GM21447 (cell line): Measurements from ENCODE around the gene TRPV3.
"Not testable (repeated sequence)": the region's sequence is repeated elsewhere in the genome, so short reads cannot be mapped to it uniquely, and the experiment has no call there.

Experiments used
- ATAC-seq: cut with Tn5 transposase; IDR thresholded peaks from one replicate; pipeline ENCODE4 v1.9.1; 2021; ENCODE audit not compliant: unreplicated experiment

TRPV3 gene

DNA sequence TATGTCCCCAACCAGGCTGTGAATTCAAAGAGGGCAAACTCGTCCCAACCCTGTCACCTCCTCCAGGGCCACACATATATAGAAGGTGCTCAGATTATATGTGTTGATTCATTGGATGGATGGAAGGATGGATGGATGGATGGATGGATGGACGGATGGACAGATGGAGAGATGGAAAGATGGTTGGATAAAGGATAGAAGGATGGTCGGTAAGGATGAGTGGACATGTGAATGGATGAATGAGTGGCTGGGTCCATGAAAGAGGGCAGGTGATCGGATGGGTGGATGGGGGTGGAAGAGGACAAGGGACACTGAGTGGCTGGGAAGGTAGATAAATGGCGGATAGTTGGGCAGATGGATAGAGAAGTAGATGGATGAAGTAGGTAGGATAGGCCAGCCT is 30.1 kb downstream of the TRPV3 start:
- no peak for ATAC-seq

DNA sequence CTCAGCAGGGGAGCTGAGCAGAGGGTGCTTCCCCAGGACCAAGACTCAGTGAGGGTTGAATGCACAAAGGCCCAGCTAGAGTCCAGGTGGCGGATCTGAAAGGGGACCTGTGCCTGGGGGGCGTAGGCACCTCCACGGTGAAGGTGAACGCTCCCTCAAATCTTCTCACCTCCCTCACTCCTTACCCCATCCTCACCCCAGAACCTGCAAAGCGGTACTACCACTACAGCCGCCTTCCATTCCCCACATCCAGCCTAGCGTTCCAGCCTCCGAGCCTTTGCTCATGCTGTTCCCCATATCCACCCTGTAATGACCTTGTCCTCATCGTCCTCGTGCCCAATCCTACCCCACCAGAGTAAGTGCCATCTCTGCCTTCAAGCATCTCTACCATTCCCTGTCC is 30.6 kb downstream of the TRPV3 start:
- no peak for ATAC-seq

DNA sequence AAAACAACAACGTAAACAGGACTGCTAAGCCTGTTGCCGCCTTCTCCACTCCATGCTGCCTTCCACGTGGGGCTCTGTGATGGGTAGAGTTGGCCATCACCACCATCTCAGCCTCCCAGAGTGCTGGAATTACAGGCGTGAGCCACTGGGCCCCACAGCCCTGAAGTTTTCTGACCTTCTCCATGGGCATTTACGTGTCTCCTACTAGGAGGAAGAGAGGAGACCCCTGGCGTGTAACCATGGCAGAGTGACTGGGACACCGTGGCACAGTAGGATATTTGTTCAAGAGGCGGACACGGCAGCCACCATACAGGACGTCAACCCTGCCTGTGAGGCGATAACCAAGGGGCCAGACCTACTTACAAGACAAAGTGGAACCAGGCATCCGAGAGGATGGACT is 31.1 kb downstream of the TRPV3 start:
- no peak for ATAC-seq

DNA sequence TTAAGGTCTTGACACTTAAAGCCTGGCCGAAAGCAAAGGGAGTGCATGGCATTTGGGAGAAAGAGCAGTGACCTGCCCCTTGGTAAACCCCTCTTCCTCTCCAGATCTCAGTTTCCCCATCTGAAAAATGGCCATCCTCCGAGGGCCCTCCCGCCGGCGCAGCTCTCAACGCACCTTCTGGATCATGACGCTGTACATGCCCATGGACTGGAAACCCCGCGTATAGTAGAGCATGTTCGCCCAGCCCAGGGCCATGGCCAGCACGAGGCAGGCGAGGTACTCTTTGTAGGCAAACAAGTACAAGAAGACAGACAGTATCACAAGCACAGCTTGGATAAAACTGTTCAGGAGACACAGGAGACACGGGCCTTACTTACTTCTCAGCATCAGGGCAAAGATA is 33.6 kb downstream of the TRPV3 start:
- no peak for ATAC-seq

DNA sequence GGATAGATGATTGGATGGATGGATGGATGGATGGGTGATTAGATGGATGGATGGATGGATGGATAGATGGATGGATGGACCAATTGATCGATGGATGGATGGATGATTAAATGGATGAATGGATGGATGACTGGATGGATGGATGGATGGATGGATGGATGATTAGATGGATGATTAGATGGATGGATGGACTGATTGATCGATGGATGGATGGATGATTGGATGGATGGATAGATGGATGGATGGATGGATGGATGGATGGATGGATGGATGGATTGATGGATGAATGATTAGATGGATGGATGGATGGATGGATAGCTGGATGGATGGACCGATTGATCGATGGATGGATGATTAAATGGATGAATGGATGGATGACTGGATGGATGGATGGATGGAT is 38.1 kb downstream of the TRPV3 start:
- ATAC-seq: not testable (repeated sequence)

GRCh38 chr17:3514873-3515272 is 42.7 kb downstream of the TRPV3 start:
- no peak for ATAC-seq

GRCh38 chr17:3514167-3514566 is 43.4 kb downstream of the TRPV3 start:
- ATAC-seq: not testable (repeated sequence)

DNA sequence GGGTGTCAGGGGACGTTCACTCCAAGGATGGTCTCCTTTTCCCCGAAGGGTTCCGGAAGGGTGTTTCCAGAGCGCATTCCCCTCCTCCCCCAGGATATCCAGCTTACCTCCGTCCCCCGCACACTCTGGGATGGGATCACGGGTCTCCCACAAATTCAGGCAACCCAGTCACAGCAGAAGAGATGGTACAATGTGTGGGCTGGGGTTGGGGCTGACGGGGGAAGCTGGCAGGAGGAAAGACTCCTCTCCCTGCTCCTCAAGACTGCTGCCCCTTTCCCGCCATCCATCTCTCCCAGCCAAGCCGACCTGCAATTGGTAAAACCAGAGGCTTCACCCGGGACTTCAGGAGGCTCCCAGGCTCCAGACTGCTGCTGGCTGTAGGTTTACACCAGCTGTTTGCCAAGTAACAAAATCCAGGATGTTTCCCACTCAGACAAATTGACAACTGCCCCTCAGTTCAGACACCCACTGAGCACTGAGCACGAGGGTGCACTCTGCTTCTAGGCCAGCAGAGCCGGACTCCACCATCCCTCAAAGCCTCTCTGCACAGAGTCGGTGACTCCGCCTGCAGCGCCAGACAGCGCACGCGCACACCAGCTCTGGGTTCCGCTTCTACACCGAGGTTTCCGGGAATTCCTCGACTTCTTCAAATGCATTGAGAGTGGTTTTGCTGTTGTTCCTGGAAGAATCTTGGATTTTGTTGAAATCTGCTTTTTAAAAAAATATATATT is 44.1 kb downstream of the TRPV3 start:
- ATAC-seq: no peak

- no peak for ATAC-seq
Observed at GRCh38 chr17:3512505-3513171, 45.0 kb downstream of the TRPV3 start.

DNA sequence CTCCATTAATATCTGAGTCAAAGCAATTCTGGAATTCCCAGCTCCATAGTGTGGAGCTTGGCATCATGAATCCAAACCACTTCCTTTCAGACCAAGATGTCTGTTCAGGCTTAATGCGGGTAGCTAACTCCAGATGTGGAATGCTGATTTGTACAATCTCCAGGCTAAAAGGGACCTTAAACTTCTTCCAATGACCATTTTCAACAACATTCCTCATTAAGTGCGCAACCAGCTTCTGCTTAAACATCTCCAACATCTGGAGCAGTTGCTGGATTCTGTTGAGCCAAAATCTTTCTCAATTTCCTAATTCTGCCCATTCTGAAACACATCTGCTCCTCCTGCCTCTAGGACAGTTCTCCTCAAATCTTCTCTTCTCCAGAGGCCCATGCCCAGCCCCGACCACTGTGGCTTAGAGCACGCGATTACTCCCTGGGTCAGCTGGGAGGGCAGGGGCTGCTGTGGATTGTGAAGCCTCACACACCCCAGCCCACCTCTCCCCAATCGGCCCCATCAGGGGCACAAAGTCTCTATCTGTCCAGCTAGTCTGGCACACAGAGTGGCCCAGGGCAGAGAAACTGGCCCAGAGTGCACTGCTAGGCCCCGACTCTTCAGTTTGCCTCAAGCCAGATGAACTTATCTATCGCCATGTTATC is 45.6 kb downstream of the TRPV3 start:
- ATAC-seq: no peak

GRCh38 chr17:3510090-3510489 is 47.5 kb downstream of the TRPV3 start:
- ATAC-seq: no peak

DNA sequence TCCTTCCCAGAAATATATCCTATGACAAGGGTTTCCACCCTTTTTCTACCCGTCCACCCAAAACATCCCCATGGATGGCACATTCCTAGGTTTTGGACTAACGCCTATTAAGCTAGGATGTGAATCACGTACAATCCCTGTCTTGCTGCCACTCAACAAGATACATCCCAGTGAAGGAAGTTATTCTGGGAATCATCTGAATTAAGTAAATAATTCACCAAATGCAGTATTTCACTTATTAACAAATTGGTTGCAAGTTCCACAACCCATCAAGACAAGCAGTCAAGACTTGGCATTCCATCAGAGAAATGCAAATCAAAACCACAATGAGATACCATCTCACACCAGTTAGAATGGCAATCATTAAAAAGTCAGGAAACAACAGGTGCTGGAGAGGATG is 49.7 kb downstream of the TRPV3 start:
- ATAC-seq: no peak

DNA sequence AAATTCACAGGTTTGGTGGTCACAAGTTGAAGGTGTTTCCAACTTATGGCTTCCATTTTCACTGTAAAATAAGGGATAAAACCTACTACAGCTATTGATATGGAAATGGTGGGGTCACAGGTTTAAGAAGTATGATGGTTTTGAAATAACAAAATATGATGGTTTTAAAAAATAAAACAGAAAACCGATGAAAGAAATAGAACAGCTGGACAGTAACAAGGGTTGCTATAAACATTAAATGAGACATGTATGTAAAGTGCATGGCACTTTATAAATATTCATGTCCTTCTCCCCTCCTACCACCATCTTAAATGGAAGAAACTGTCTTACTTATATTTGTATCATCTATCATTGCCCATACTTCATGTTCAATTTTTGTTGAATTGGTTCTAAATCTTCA is 50.5 kb downstream of the TRPV3 start:
- ATAC-seq: no peak

DNA sequence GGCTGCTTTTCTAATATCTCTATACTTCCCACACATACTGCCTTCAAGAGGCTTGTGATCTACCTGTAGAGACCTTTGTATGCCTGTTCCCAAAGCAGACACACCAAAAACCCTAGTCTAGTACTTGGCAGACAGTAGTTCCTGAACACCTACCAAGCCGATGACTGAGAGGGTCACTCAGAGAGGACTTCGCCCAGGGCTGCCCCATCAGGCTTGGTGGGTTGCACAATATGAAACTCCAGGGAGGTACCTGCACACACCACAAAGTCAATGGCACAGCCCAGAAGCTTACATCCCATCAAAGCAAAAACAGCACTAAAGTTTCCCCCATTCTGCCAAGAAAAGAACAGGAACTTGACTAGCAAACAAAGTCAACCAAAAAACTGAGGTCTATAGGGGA is 51.6 kb downstream of the TRPV3 start:
- ATAC-seq: no peak

GRCh38 chr17:3505008-3505407 is 52.6 kb downstream of the TRPV3 start:
- ATAC-seq: no peak

DNA sequence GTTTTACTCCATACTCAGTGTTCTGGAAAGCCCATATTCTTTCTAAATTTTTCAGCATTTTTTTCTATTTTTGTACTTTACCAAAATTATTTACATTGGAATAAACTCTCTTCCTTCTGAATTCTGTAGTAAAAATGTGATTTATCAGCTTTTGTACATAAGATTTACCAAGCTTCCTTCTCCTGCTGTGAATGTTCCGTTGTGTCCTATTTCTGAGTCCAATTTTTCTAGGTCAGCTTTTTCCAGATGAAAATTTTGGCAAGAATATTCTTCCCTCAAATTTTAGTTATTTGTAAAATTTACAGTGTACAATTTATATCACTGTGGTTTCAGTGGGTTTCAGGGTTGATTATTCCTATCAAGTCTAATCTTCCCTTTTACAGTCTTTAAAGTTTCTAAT is 54.3 kb downstream of the TRPV3 start:
- no peak for ATAC-seq

DNA sequence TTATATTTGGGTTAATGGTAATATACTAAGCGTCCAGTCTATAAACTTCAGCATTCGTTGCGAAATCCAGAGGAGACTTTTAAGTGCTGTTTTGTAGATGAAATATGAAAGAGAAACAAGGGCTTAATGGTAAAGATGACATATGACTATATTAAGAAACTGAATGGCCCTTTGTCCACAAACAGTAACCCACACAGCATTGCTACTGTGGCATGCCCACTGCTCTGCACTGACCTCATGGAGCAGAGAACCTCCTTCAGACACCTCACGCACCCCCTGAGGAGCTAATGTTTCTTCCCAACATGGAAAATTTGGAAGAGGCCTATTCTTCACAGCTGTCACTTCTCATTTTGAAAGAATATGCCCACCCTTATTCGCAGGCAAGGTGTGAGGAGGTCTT is 55.1 kb downstream of the TRPV3 start:
- no peak for ATAC-seq

- ATAC-seq: no peak
Observed at GRCh38 chr17:3501344-3501743, 56.3 kb downstream of the TRPV3 start.

- no peak for ATAC-seq
Observed at GRCh38 chr17:3497101-3497500, 60.5 kb downstream of the TRPV3 start.

- no peak for ATAC-seq
Observed at GRCh38 chr17:3485481-3486068, 72.0 kb downstream of the TRPV3 start.

DNA sequence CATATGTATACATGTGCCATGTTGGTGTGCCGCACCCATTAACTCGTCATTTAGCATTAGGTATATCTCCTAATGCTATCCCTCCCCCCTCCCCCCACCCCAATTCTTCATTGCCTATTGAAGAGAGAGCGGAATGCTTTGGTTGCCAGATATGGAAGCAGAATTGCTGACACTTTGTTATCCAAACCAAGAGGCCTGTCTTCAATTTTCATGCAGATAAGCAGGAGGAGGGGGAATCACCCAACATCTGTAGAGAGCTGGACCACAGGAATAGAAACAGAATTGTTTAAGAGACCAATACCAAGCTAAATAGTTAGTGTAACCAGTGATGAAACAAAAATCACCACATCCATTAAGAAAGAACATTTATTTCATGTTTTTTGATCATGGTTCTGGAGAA is 74.8 kb downstream of the TRPV3 start:
- ATAC-seq: no peak

DNA sequence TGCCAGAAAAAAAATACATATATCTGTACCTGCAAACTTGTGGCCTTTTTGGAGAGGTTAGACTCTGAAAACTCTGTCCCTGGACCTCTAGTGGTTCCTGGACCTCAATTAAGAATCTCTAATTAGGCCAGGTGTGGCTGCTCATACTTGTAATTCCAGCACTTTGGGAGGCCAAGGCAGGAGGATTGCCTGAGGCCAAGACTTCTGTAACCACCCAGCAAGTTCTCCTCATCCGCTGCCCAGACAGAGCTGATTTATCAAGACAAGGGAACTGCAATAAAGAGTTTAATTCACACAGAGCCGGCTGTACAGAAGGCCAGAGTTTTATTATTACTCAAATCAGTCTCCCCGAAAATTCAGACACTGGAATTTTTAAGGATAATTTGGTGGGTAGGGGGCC is 77.6 kb downstream of the TRPV3 start:
- no peak for ATAC-seq
